ENCODE results near the gene SGIP1. TPM values are rescaled to one million over a fixed set of nuclear protein-coding genes. Genes with fewer than 3 reads are reported as not detected.
A peak's percentile ranks its signal among the peaks of the same experiment; 100 is the strongest.
"Not testable (repeated sequence)": the region's sequence is repeated elsewhere in the genome, so short reads cannot be mapped to it uniquely, and the experiment has no call there.

Gene SGIP1
- total RNA-seq, 1 experiment from 2014 or later: not detected

- DNase-seq (ENCODE audit: low read depth): no peak
These were observed 235.0 kb downstream of the SGIP1 start for GRCh38 chr1:66768965-66769364.

- peak; percentile 9 for DNase-seq (ENCODE audit: low read depth)
These were observed 235.7 kb downstream of the SGIP1 start for GRCh38 chr1:66769512-66770229.

DNA sequence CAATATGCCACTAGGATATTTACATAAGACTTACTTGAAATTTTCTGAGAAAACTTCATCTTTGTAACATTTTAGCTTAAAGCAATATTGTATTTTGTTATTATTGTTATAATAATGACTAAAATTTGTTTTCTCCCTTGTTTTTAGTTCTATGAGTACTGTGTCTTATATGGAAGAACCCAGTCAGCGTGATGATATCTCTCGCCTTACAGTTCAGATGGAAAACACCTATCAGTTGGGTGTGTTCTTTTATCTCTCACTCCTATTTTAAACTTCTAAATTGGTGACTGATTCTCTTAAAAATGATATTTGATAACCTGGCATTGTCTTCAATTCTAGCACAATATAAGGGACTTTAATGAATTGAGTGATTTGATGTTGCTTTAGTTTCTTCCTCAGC, 236.3 kb downstream of the SGIP1 start:
- DNase-seq (ENCODE audit: low read depth): no peak

DNA sequence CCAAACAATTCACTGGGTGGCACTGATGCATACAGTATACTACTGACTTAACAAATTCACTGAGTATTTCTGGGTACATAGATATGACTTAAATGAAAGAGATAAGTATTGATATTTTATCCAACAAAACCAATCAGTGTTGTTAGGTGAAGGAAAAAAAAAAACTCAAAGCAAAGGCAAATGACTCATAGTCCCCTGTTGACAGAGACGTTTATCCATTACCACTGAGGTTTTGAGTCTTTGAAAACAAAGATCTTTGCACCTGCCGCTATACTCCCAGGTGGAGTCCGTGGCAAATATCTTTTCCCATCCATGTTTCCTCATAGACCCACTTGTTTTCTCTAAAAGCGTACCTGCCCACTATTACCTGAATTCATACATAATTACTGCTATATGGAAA, 236.7 kb downstream of the SGIP1 start:
- no peak for DNase-seq (ENCODE audit: low read depth)

DNA sequence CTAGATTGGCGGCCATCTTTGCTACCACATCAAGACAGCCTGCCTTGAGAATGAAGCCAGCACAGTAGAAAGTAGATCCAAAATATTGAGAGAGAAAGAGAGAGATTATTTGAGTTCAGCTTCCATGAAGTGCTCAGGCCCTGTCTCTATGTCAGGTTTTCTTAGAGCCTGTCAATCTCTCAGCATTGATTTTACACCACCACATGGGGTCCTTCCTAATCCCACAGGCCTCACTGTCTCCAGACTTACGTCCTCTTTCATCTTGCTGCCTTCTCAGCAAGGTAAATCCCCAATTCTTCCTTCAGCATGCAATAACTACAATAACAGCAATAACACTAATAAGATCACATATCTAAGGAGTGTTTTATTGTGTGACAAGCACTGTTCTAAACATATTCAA, 239.3 kb downstream of the SGIP1 start:
- DNase-seq (ENCODE audit: low read depth): no peak

DNA sequence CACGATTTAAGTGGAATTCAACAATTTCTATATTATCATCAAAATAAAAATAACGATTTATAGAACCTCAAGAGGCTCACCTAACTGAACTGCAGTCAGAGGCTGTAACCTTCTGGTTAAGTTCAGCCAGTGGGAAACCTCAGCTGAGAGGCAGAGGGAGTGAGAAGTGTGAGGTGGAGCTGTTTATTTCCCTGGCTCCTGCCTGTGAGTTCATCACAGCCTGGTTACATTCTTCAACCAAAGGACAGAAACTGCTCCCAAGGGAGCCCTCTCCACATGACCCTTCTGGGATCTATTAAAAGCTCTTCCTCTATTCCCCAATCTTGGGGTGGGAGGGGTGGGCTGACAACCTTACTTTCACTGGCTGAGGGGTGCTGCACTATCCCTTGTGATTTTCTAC, 240.5 kb downstream of the SGIP1 start:
- no peak for DNase-seq (ENCODE audit: low read depth)

DNA sequence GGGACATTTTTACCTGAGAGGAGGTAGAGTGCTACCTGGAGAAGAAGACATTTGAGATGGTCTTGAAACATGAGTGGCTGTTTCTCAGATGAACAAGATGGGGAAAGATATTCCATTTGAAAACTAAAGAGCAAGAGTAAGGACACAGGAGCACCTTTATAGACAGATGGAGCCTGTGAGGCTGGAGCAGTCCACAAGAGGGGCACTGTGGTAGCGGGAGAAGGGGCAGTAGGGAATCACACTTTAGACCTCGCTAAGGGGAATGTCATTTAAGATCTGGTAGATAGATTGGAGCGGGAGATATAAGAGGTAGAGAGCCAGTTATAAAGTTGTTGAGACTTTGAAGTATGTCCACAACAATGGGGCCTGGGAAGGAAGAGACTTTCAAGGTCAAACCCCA, 241.7 kb downstream of the SGIP1 start:
- DNase-seq (ENCODE audit: low read depth): no peak

DNA sequence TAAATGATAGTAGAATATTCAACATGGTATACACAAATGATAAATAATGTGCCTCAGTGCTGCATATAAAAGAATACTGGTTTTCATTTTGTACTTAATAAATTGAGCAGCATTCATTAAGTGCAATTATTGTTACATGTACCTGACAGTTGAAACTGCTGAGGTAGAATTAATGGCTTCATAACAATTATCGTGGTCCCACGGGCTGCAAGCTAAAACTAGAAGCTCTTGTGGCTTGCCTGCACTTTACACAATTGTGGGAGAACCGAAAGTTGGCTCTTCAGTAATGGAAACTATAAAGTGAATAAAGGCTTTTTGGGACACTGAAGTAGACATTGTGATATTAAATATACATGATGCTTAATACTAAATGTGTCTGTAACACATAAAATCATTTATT, 243.9 kb downstream of the SGIP1 start:
- no peak for DNase-seq (ENCODE audit: low read depth)

DNA sequence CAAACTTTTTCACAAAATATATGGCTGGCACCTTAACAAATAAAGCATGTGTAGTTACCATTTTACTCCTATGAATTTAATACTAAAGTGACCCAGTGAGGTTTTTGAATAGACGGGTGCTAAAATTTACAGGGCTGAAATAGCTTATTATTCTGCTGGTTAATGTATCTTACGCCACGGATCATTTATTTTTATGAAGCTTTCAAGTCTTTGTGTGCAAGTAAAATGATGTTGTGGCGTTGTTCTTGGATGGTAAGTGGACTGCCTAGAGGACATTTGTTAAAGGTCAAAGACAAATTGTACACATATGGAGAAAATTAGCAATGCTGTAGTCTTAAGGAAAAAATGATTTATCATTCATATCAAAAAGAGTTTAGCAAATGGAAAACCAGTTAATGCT, 244.3 kb downstream of the SGIP1 start:
- DNase-seq (ENCODE audit: low read depth): no peak

DNA sequence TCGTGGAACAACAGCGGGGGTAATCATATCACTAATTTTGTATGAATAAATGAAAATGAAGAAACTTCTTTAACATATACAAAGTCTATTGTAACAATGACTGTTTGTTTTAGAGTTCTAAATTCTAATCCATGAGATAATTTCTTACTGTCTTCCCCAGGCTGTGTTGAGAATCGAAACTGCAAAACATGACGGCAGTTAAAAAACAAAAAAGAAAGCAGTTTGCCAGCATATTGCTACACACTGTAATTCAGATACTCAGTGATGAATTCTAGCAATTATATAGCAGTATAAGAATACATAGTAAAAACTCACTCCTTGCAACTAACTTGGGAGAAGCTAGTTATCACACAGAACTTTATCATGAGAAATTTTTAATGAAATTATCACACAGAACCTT, 245.0 kb downstream of the SGIP1 start:
- no peak for DNase-seq (ENCODE audit: low read depth)

GRCh38 chr1:66779475-66780078, 245.6 kb downstream of the SGIP1 start:
- DNase-seq (ENCODE audit: low read depth): no peak

- DNase-seq (ENCODE audit: low read depth): not testable (repeated sequence)
These were observed 251.8 kb downstream of the SGIP1 start for GRCh38 chr1:66785800-66786199.

DNA sequence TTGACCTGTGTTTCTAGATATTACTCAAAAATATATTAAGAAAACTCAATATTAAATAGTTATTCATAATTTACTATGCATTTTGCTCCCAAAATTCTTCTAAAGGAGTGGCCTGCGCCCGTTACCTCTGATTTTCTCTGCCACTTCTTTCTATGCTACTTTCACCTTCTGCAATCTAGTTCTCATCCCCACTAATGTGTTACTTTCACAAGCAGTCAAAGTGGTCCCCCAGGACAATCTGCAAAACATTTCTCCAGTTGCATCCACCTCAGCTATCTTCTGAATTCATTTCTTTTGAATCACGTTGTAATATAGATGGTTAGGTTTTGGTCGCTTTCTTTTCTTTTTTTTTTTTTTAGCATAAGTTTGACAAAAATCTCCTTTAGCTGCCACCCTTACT, 253.7 kb downstream of the SGIP1 start:
- DNase-seq (ENCODE audit: low read depth): no peak

GRCh38 chr1:66788231-66788939, 254.4 kb downstream of the SGIP1 start:
- no peak for DNase-seq (ENCODE audit: low read depth)

- DNase-seq (ENCODE audit: low read depth): no peak
These were observed 258.0 kb downstream of the SGIP1 start for GRCh38 chr1:66791621-66792610.

DNA sequence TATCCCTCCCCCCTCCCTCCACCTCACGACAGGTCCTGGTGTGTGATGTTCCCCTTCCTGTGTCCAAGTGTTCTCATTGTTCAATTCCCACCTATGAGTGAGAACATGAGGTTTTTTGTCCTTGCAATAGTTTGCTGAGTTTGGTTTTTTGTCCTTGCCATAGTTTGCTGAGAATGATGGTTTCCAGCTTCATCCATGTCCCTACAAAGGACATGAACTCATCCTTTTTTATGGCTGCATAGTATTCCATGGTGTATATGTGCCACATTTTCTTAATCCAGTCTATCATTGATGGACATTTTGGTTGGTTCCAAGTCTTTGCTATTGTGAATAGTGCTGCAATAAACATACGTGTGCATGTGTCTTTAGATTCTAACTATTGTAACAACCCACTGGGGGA, 261.9 kb downstream of the SGIP1 start:
- DNase-seq (ENCODE audit: low read depth): not testable (repeated sequence)

Other genes with a start within 250 kb of the SGIP1 start
- not detected in 2 replicates for gene DYNLT5, start 218.3 kb downstream of the SGIP1 start, total RNA-seq (2014; rRNA removed; shearing (Covaris generic))